Stimulated activated CD4-positive, alpha-beta T cell treated with anti-CD3 and anti-CD28 coated beads, Interleukin-12 subunit alpha, Interleukin-12 subunit beta, amount 100 ng/mL, for 24 hours (primary cell): ENCODE data around the gene RHBG.
A peak's percentile ranks its signal among the peaks of the same experiment; 100 is the strongest.

Experiments
- DNase-seq, 2 experiments: peaks; one replicate each; pipeline ENCODE4 v3.0.0-alpha.2; 2020; ENCODE audit warnings: low read depth in 2 of 2

Gene RHBG

GRCh38 chr1:156406251-156406650 lies 37.2 kb downstream of the RHBG start:
- DNase-seq: no peak

- no peak for DNase-seq
Observed at GRCh38 chr1:156407344-156407743, 38.3 kb downstream of the RHBG start.

GRCh38 chr1:156407760-156408159 lies 38.7 kb downstream of the RHBG start:
- DNase-seq: no peak

GRCh38 chr1:156409439-156409838 lies 40.4 kb downstream of the RHBG start:
- no peak for DNase-seq

- no peak for DNase-seq
Observed at GRCh38 chr1:156410238-156410637, 41.2 kb downstream of the RHBG start.

- no peak for DNase-seq
Observed at GRCh38 chr1:156410740-156411139, 41.7 kb downstream of the RHBG start.

GRCh38 chr1:156412653-156413321 lies 43.8 kb downstream of the RHBG start:
- no peak for DNase-seq

- no peak for DNase-seq
Observed at GRCh38 chr1:156413391-156414246, 44.6 kb downstream of the RHBG start.

- DNase-seq: no peak
Observed at GRCh38 chr1:156414461-156415064, 45.6 kb downstream of the RHBG start.

- DNase-seq: no peak
Observed at GRCh38 chr1:156416993-156417392, 48.0 kb downstream of the RHBG start.

GRCh38 chr1:156417401-156418020 lies 48.5 kb downstream of the RHBG start:
- no peak for DNase-seq

GRCh38 chr1:156418416-156419070 lies 49.5 kb downstream of the RHBG start:
- DNase-seq: no peak

- DNase-seq: no peak
Observed at GRCh38 chr1:156419854-156420204, 50.8 kb downstream of the RHBG start.

- no peak for DNase-seq
Observed at GRCh38 chr1:156420205-156421061, 51.4 kb downstream of the RHBG start.

GRCh38 chr1:156421062-156421938 lies 52.3 kb downstream of the RHBG start:
- peak; percentile 44 to 66 for DNase-seq

- DNase-seq: no peak
Observed at GRCh38 chr1:156421939-156422601, 53.1 kb downstream of the RHBG start.

- DNase-seq: no peak
Observed at GRCh38 chr1:156422602-156423091, 53.6 kb downstream of the RHBG start.

- DNase-seq: no peak
Observed at GRCh38 chr1:156423422-156424352, 54.7 kb downstream of the RHBG start.
